Stimulated activated CD8-positive, alpha-beta memory T cell treated with anti-CD3 and anti-CD28 coated beads, Interleukin-4, amount 100 ng/mL, for 24 hours (primary cell): ENCODE measurements around the gene KCNK15.

Source experiments
- DNase-seq: peaks from one replicate; pipeline ENCODE4 v3.0.0-alpha.2; 2020; ENCODE audit warnings: low read depth

Gene KCNK15

GRCh38 chr20:44715499-44716308 lies 30.0 kb upstream of the KCNK15 start:
- no peak for DNase-seq

- no peak for DNase-seq
Observed at GRCh38 chr20:44716309-44717106, 29.2 kb upstream of the KCNK15 start.

- DNase-seq, result no peak
Observed at GRCh38 chr20:44717986-44718385, 27.7 kb upstream of the KCNK15 start.

- no peak for DNase-seq
Observed at GRCh38 chr20:44719841-44720240, 25.8 kb upstream of the KCNK15 start.

- no peak for DNase-seq
Observed at GRCh38 chr20:44720621-44720996, 25.1 kb upstream of the KCNK15 start.

- DNase-seq, result no peak
Observed at GRCh38 chr20:44720997-44721784, 24.5 kb upstream of the KCNK15 start.

- no peak for DNase-seq
Observed at GRCh38 chr20:44721785-44722054, 23.9 kb upstream of the KCNK15 start.

GRCh38 chr20:44722990-44723389 lies 22.7 kb upstream of the KCNK15 start:
- DNase-seq, result no peak

- DNase-seq, result no peak
Observed at GRCh38 chr20:44723391-44723790, 22.3 kb upstream of the KCNK15 start.

GRCh38 chr20:44723798-44724362 lies 21.8 kb upstream of the KCNK15 start:
- no peak for DNase-seq

GRCh38 chr20:44724423-44725091 lies 21.1 kb upstream of the KCNK15 start:
- DNase-seq, result no peak

GRCh38 chr20:44725837-44726236 lies 19.8 kb upstream of the KCNK15 start:
- DNase-seq, result no peak

GRCh38 chr20:44727039-44727438 lies 18.6 kb upstream of the KCNK15 start:
- no peak for DNase-seq

- DNase-seq, result no peak
Observed at GRCh38 chr20:44727651-44728050, 18.0 kb upstream of the KCNK15 start.

GRCh38 chr20:44728801-44729443 lies 16.7 kb upstream of the KCNK15 start:
- no peak for DNase-seq

- no peak for DNase-seq
Observed at GRCh38 chr20:44730441-44730840, 15.2 kb upstream of the KCNK15 start.

GRCh38 chr20:44731657-44732056 lies 14.0 kb upstream of the KCNK15 start:
- DNase-seq, result no peak

- DNase-seq, result no peak
Observed at GRCh38 chr20:44732327-44732726, 13.3 kb upstream of the KCNK15 start.

- peak; percentile 28 for DNase-seq
Observed at GRCh38 chr20:44733341-44734069, 12.2 kb upstream of the KCNK15 start.

GRCh38 chr20:44734938-44735337 lies 10.7 kb upstream of the KCNK15 start:
- no peak for DNase-seq

GRCh38 chr20:44735816-44736169 lies 9.9 kb upstream of the KCNK15 start:
- no peak for DNase-seq
